GM19035 (cell line): Measurements from ENCODE around the gene CCDC120.
A peak's percentile ranks its signal among the peaks of the same experiment; 100 is the strongest.

Experiments
- ATAC-seq: cut with Tn5 transposase; IDR thresholded peaks from one replicate; pipeline ENCODE4 v1.9.1; 2021; ENCODE audit not compliant: unreplicated experiment

Gene CCDC120

GRCh38 chrX:49061490-49061889 lies 2.7 kb downstream of the CCDC120 start:
- ATAC-seq = no peak

GRCh38 chrX:49061916-49062315 lies 3.1 kb downstream of the CCDC120 start:
- ATAC-seq = no peak

- ATAC-seq = no peak
These were observed 4.9 kb downstream of the CCDC120 start for GRCh38 chrX:49063715-49064114.

GRCh38 chrX:49064303-49064702 lies 5.5 kb downstream of the CCDC120 start:
- ATAC-seq = no peak

GRCh38 chrX:49064735-49065134 lies 5.9 kb downstream of the CCDC120 start:
- ATAC-seq = no peak

GRCh38 chrX:49066278-49066677 lies 7.5 kb downstream of the CCDC120 start:
- ATAC-seq = no peak

GRCh38 chrX:49066690-49067089 lies 7.9 kb downstream of the CCDC120 start:
- no peak for ATAC-seq

GRCh38 chrX:49067285-49068120 lies 8.7 kb downstream of the CCDC120 start:
- ATAC-seq = no peak

- ATAC-seq = no peak
These were observed 10.2 kb downstream of the CCDC120 start for GRCh38 chrX:49069038-49069437.

- no peak for ATAC-seq
These were observed 12.2 kb downstream of the CCDC120 start for GRCh38 chrX:49070988-49071387.

GRCh38 chrX:49071877-49072711 lies 13.3 kb downstream of the CCDC120 start:
- ATAC-seq = no peak

- no peak for ATAC-seq
These were observed 13.9 kb downstream of the CCDC120 start for GRCh38 chrX:49072712-49073095.

GRCh38 chrX:49073601-49074575 lies 15.1 kb downstream of the CCDC120 start, which contains the start of gene PRAF2:
Gene PRAF2 (minus strand): TSS chrX:49074002. CDS start chrX:49073987, 15 bp downstream.
- peak; percentile 84 for ATAC-seq

- no peak for ATAC-seq
These were observed 16.5 kb downstream of the CCDC120 start for GRCh38 chrX:49075347-49075746.

- ATAC-seq = no peak
These were observed 19.1 kb downstream of the CCDC120 start for GRCh38 chrX:49077941-49078340.

GRCh38 chrX:49079489-49080428 lies 21.0 kb downstream of the CCDC120 start, which contains the start of gene WDR45:
Gene WDR45 (minus strand): TSS chrX:49079887. CDS start chrX:49078095, 1,792 bp downstream.
- peak; percentile 73 for ATAC-seq

GRCh38 chrX:49082271-49082871 lies 23.6 kb downstream of the CCDC120 start:
- ATAC-seq = no peak

GRCh38 chrX:49089553-49089952 lies 30.8 kb downstream of the CCDC120 start:
- no peak for ATAC-seq

- no peak for ATAC-seq
These were observed 37.6 kb downstream of the CCDC120 start for GRCh38 chrX:49096419-49096818.
